GM03348 (cell line): Measurements from ENCODE around the gene MPDU1.
"Not testable (repeated sequence)": the region's sequence is repeated elsewhere in the genome, so short reads cannot be mapped to it uniquely, and the experiment has no call there.

Source experiments
- DNase-seq: peaks from one replicate; pipeline ENCODE4 v3.0.0; 2012; ENCODE audit warnings: low spot score

Gene MPDU1

DNA sequence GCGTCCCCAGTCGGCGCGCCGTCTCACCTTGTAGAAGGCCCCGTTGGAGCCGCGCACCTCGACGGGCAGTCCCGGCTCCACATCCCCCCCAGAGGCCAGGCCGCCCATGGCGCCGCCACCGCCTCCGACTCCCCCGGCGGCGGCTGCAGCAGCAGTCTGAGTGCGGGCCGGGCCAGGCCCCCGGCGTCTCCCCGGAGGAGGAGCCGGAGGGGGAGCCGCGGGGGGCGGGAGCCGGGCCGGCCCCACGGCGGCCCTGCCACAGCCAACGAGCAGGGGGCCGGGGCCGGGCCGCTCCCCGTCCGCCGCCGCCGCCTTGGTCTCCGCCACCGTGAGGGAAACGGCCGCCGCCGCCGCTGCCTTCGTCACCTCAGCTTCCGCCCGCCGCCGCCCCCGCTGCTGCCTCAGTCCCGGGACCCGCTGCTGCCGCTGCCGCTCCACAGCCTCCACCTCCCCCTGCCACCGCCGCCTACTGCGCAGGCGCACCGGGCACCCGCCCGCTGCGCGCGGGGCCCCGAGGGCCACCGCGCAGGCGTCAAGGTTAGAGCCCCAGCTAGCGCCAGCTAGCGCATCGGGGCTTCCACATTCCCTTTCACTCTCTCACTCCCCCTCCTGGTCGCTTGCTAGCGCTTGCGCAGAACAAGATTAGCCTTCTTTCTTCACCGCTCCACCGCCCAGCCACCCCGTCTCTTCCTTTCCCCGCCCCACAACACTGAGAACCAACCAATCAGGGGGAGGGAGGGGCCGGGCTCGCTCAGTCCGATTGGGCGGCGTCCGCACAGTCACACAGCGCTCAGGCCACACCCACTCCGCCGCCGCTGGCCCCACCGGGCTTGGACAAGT is 31.0 kb downstream of the MPDU1 start, which contains the start of gene FXR2:
Gene FXR2 (minus strand): TSS at position 473 of the 840 bp plus-strand sequence. CDS start 365 bp downstream, at position 108.
- peak; percentile 100 for DNase-seq

DNA sequence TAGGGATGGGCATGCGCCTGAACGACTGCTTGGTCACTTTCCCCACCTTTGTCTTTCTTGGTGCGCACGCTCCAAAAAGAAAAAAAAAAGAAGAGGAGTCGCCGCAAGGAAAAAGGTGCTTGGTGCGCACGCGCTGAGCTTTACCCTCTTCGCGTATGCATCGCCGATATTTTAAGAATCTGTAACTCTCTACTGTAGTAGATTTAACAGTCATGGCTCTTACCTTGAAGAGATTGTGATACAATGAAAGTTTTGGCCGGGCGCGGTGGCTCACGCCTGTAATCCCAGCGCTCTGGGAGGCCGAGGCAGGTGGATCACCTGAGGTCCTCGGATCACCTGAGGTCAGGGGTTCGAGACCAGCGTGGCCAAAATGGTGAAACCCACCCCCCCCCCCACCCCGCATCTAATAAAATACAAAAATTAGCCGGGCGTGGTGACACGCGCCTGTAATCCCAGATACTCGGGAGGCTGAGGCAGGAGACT is 31.7 kb downstream of the MPDU1 start:
- no peak for DNase-seq

DNA sequence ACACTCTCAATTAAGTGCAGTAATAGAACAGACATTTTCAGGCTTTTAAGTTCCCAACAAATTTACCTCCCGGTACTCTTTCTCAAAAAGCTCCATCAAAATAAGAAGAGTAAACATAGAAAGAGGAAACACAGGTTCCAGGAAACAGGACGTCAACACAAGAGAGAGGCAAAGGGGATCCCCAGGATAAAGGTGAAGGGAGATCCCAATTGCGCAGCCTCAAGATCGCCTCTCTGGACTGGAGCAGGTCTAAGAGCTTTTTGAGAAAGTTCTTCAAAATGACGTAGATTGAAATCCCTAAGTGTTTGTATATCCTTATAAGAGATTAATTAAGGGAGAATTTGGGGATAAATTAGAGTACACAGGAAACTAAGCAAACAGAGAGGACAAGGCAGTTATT is 35.0 kb downstream of the MPDU1 start:
- DNase-seq = no peak

DNA sequence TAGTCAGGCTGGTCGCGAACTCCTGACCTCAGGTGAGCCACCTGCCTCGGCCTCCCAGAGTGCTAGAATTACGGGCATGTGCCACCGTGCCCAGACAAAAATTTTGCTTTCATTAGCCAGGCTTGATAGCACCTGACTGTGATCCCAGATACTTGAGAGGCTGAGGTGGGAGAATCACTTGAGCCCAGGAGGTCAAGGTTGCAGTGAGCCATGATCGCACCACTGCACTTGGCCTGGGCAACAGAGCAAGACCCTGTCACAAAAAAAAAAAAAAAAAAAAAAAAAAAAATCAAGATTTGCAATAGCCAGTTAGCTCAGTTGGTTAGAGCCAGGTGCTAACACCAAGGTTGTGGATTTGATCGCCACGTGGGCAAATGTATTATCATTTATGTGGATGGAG is 37.2 kb downstream of the MPDU1 start:
- DNase-seq = no peak

DNA sequence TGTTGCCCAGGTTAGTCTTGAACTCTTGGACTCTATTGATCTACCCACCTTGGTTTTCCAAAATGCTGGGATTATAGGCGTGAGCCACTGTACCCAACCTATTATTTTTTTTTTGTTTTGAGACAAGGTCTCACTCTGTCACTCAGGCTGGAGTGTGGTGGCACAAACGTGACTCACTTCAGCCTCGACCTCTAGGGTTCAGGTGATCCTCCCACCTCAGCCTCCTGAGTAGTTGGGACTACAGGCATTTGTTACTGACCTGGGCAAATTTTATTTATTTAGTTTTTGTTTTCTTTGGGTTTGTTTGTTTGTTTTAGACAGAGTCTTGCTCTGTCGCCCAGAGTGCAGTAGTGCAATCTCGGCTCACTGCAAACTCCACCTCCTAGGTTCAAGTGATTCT is 40.0 kb downstream of the MPDU1 start:
- DNase-seq = no peak

DNA sequence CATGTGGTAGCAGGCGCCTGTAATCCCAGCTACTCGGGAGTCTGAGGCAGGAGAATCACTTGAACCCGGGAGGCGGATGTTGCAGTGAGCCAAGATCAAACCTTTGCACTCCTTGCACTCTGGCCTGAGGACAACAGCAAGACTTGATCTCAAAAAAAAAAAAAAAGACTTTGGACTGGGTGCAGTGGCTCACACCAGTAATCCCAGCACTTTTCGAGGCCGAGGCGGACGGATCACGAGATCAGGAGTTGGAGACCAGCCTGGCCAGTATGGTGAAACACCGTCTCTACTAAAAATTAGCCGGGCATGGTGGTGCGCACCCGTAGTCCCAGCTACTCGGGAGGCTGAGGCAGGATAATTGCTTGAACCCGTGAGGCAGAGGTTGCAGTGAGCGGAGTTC is 42.1 kb downstream of the MPDU1 start:
- DNase-seq = not testable (repeated sequence)

DNA sequence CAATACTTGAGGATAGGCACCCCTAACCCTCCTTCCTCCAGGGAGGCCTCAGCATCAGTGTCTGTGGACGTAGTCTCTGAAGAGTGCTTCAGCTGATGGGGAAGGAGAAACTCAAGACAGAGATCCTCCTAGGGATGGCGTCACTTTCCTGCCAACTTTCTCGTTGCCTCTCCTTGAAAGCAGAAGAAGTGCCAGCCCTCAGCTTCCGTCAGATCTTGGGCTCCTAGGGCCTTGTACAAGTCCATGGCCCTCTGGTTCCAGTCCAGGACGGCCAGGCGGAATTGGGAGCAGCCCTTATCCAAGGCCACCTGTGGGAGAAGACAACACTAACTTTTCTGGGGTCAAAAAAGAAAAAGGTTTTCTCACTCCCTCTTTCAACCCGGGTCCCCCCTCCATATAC is 42.7 kb downstream of the MPDU1 start:
- no peak for DNase-seq

DNA sequence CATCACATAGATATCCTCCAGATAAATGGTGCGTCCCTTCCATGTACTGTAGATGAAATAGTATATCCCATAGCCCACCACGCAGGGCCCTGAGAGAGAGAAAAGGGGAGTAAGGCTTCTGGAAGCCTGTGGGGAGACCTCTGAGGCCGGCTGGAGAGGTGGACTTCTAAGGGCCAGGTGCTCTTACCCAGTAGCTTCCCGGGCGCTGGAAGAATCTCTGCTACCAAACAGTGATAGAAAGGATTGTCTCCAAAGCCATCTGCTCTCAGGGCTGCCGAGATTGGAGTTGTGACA is 43.3 kb downstream of the MPDU1 start:
- no peak for DNase-seq

DNA sequence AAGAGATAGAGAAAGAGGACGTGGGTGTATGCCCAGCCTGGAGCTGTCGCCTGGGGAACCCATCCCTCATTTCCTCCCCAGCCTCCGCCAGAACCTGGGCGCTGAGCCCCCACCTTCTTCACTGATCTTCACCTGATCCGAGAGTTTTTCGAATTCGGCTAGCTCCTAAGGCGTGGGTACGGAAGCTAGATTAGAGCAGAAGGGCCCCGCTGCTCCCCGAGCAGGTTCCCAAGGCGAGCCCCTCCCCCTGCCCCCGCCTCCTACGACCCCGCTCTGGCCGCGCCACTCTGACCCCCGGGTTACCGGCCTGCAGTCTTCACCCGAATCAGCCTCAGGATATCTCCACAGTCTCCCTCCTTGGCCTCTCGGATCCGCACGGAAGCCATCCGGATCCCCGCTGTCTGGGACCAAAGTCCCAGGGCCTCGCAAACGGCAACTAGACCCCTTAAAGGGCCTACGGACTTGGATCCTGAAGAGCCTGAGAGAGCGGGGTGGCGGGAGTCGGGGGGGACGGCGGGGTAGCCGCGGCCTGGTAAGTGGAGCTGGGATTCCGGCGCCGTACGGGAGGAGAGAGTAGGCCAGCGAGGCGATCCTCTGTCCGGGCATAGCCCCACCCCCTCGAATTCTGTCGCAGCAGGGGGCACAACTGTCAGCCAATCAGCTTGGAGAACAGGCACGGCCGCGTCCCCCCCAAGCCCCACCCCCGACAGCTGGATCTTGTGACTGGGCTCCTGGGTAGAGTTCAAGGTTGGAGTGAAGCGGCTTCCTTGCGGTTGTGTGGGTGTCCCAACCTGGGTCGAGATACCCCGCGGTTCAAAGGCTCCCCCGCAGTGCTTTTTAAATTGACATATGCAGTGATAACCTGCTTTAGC is 43.8 kb downstream of the MPDU1 start, which contains the start of gene SAT2:
Gene SAT2 (minus strand): TSS at position 572 of the 872 bp plus-strand sequence. CDS start 186 bp downstream, at position 386.
- peak; percentile 100 for DNase-seq

DNA sequence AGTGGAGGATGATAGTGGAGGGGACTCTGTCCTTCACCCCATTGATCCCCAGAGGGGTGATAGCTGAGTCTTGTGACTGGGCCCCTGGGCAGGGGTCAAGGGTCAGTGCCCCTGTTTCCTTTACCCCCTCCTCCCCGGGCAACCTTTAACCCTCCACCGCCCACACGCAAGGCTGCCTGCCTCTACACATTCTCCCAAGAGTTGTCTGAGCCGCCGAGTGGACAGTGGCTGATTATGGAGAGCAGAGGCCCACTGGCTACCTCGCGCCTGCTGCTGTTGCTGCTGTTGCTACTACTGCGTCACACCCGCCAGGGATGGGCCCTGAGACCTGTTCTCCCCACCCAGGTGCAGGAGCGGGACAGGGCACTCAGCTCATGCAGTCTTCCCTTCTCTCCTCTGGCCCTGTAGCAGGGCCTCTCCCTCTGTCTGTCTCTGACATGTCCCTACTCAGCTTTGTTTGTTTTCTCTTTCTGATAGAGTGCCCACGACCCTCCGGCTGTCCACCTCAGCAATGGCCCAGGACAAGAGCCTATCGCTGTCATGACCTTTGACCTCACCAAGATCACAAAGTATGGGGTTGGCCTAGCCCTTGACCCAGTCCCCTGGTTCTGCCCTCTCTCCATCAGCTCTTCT is 46.4 kb downstream of the MPDU1 start, which contains the start of gene SHBG:
Gene SHBG (plus strand): TSS at position 197 of the 633 bp plus-strand sequence. CDS start 38 bp downstream, at position 235.
- no peak for DNase-seq

DNA sequence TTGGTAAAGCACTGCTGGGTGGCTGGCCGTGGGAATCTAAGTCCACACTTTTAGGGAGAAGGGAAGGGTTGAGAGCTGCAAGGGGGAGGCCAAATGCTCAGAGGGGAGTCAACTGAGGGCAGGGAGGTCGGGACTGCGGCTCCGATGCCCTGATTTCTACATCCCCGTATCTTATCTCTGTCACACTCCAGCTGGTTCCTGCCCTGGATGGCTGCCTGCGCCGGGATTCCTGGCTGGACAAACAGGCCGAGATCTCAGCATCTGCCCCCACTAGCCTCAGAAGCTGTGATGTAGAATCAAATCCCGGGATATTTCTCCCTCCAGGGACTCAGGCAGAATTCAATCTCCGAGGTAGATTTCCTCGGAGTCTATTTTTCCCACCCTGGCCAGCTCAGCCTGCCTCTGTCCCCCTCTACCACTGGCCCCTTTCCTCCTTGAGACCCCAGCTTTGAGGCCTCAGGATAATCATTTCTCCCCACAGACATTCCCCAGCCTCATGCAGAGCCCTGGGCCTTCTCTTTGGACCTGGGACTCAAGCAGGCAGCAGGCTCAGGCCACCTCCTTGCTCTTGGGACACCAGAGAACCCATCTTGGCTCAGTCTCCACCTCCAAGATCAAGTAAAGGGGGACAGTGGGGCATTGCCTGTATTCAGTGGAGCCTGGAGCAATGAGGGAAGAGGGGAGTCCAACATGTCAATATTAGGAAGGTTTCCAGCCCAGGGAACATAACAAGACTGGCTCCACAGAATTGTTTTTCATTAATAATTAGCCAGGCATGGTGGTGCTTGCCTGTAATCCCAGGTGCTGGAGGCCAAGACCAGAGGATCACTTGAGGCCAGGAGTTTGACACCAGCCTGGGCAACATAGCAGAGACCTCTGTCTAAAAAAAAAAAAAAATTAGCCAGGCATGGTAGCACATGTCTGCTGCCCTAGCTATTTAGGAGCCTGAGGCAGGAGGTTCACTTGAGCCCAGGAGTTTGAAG is 48.0 kb downstream of the MPDU1 start:
- no peak for DNase-seq

DNA sequence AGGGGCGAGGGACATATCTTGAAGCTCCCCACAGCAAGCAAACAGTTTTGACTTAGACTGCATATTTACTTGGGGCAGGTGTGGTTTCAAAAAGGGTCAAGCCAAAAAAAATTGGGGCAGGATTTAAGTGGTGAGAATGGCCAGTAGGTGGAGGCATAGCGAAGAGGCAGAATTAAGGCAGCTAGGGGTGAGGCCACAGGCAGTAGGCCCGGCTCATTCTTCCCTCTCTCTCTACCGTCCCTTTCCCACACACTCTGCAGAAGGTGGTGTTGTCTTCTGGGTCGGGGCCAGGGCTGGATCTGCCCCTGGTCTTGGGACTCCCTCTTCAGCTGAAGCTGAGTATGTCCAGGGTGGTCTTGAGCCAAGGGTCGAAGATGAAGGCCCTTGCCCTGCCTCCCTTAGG is 48.8 kb downstream of the MPDU1 start:
- peak; percentile 82 for DNase-seq

DNA sequence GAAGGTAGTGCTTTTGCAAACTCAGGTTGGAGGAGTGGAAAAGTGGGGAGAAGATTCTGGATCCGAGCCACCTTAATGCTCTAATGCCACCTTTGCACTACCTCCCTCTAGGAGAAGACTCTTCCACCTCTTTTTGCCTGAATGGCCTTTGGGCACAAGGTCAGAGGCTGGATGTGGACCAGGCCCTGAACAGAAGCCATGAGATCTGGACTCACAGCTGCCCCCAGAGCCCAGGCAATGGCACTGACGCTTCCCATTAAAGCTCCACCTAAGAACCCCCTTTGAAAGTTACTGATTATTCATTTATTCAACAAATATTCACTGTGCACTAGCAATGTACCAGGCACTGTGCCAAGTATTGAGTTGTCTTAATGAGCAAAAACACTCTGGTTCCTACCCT is 49.4 kb downstream of the MPDU1 start:
- no peak for DNase-seq

DNA sequence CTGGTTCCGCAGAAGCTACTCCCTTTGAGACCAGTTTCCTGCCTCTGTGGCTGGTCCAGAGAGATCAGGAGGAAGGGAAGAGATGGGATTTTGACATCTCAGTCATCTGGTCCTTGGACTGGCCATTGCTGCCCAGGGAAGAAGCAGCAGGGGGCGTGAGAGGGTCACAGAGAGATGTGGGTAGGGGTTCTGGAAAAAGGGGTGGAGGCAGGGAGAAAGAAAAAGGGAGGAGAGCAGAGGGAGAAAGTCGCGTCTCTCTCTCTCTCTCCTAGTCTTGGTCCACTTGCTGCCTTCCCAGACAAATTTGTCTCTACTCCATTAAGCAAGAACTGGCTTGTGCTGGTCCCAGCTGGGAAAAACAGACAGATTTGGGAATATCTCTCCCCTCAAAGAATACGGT is 50.7 kb downstream of the MPDU1 start:
- DNase-seq = peak; percentile 50

DNA sequence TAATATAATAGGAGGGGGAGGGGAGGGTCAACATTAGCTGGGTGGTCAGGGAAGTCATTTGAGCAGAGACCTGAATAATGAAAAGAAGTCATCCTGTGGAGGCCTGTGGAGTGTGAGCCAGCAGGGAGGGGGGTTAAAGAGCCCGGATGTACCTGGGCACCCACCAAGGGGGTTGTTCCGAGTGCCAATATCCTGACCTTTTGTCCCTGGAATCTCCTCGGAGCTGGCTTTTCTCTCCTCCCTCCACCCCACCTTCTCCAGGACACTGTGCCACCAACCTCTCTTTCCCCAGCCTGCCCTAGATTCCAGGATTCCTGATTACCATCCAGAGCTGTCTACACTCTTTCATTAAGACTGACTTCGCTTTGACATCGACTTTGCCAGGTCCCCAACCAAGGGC is 52.5 kb downstream of the MPDU1 start:
- DNase-seq = no peak
